ENCODE results near the gene PLCD3. TPM values are rescaled to one million over a fixed set of nuclear protein-coding genes. Genes with fewer than 3 reads are reported as not detected.

PLCD3 gene
- total RNA-seq, 1 donor from 2014 or later = 54.0 TPM

GRCh38 chr17:45120558-45120957 is 11.8 kb downstream of the PLCD3 start:
- no peak for DNase-seq (ENCODE audit: low spot score in 2 of 2, unreplicated experiment in 2 of 2)
- Mint-ChIP-seq H3K9me3 (no peaks in the 10 kb centered on the region), H3K27ac (no peak overlapping the region), H3K36me3 (peaks cover 12% of the 10 kb centered on the region), H3K4me1 (peaks cover 4% of the 10 kb centered on the region), H3K27me3 (ENCODE audit: low read depth) (no peaks in the 10 kb centered on the region), H3K4me3 (no peak overlapping the region)
- TF ChIP-seq CTCF (IDR thresholded peaks at IDR 0.05; ENCODE audit: unreplicated experiment) = no peak

GRCh38 chr17:45119964-45120363 is 12.4 kb downstream of the PLCD3 start:
- TF ChIP-seq CTCF (IDR thresholded peaks at IDR 0.05; ENCODE audit: unreplicated experiment) = no peak
- H3K9me3 Mint-ChIP-seq = no peaks in the 10 kb centered on the region
- no peak overlapping the region for H3K27ac Mint-ChIP-seq
- H3K4me1 Mint-ChIP-seq = peaks cover 4% of the 10 kb centered on the region
- no peaks in the 10 kb centered on the region for H3K27me3 Mint-ChIP-seq (ENCODE audit: low read depth)
- DNase-seq (ENCODE audit: low spot score in 2 of 2, unreplicated experiment in 2 of 2) = no peak
- no peak overlapping the region for H3K4me3 Mint-ChIP-seq
- peaks cover 12% of the 10 kb centered on the region for H3K36me3 Mint-ChIP-seq

GRCh38 chr17:45118691-45119090 is 13.6 kb downstream of the PLCD3 start:
- TF ChIP-seq CTCF (IDR thresholded peaks at IDR 0.05; ENCODE audit: unreplicated experiment) = no peak
- Mint-ChIP-seq H3K27me3 (ENCODE audit: low read depth) (no peaks in the 10 kb centered on the region), H3K4me3 (no peak overlapping the region), H3K9me3 (no peaks in the 10 kb centered on the region), H3K4me1 (peaks cover 2% of the 10 kb centered on the region), H3K27ac (no peak overlapping the region), H3K36me3 (peaks cover 12% of the 10 kb centered on the region)
- no peak for DNase-seq (ENCODE audit: low spot score in 2 of 2, unreplicated experiment in 2 of 2)

DNA sequence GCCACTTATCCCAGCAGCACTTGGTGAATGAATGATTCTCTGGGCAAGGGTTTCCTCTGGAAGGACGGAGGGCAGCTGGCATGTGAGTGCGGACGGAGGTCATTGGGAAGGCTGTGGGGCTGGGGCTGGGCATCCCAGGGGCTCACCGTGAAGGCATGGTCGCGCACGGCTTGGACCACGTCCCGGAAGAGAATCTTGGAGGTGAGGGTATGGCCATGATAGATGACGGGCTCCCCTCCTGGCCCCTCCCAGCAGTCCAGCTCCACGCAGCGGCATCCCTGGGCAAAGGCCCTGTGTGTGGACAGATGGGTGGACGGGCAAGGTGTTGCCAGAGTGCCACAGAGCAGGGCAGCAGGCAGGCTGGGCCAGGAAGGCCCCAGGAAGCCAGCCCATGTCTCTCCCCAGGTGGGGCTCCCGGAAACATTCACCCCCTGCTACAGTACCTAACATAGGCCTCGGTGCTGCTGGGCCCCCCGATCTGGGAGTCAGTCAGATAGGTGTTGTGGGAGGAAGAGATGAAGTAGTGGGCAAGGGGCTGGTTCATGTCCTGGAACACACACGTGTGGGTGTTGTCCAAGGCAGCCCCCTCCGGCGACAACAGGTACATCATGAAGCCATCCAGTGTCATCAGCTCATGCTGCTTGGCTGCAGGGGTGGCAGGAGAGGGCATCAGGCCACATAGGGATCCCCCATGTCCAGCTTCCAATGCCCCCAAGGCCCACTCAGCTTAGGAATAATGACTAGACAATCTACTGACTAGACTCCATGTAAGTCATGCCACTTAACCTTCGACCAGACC is 14.3 kb downstream of the PLCD3 start:
- Mint-ChIP-seq H3K4me3 (no peak overlapping the region), H3K36me3 (peaks cover 12% of the 10 kb centered on the region), H3K9me3 (no peaks in the 10 kb centered on the region), H3K27me3 (ENCODE audit: low read depth) (no peaks in the 10 kb centered on the region), H3K27ac (no peak overlapping the region), H3K4me1 (peaks cover 2% of the 10 kb centered on the region)
- no peak for TF ChIP-seq CTCF (IDR thresholded peaks at IDR 0.05; ENCODE audit: unreplicated experiment)
- no peak for DNase-seq (ENCODE audit: low spot score in 2 of 2, unreplicated experiment in 2 of 2)

- no peak for DNase-seq (ENCODE audit: low spot score in 2 of 2, unreplicated experiment in 2 of 2)
- no peak overlapping the region for H3K4me3 Mint-ChIP-seq
- H3K9me3 Mint-ChIP-seq = no peaks in the 10 kb centered on the region
- H3K27me3 Mint-ChIP-seq (ENCODE audit: low read depth) = no peaks in the 10 kb centered on the region
- H3K36me3 Mint-ChIP-seq = peaks cover 12% of the 10 kb centered on the region
- H3K4me1 Mint-ChIP-seq = peaks cover 2% of the 10 kb centered on the region
- H3K27ac Mint-ChIP-seq = no peak overlapping the region
- no peak for TF ChIP-seq CTCF (IDR thresholded peaks at IDR 0.05; ENCODE audit: unreplicated experiment)
Measured at GRCh38 chr17:45117334-45117733, 15.0 kb downstream of the PLCD3 start.

Data from mesothelial cell of epicardium (in vitro differentiated cells).